ENCODE measurements around the gene CACNA1E.

GRCh38 chr1:181594553-181594952 is 111.2 kb downstream of the CACNA1E start:
- TF ChIP-seq CTCF (IDR thresholded peaks at IDR 0.05 in 4 of 5, conservative IDR thresholded peaks at IDR 0.05 in 1 of 5) (no peak), POLR2A (IDR thresholded peaks at IDR 0.05) (no peak)

Data from gastrocnemius medialis (tissue), 4 donors.